OCI-LY3 (cell line): ENCODE results near the gene TRAPPC12.

Source experiments
- H2AFZ ChIP-seq: fragments of 200-600, 300-600 bp; shearing (Covaris generic); 2 replicates; pipeline ENCODE4 v1.6.0; 2014; ENCODE audit warnings: antibody characterized with exemption, low read depth, low read length
- H3K27ac ChIP-seq: fragments of 200-600, 300-600 bp; sonication (generic); 2 replicates; pipeline ENCODE4 v1.5.1; 2014; ENCODE audit warnings: mild to moderate bottlenecking, low read length, moderate library complexity, mixed read lengths
- H3K27me3 ChIP-seq: fragments of 200-600, 300-600 bp; sonication (generic); 2 replicates; pipeline ENCODE4 v1.6.1; 2014; ENCODE audit warnings: low read depth, low read length, mixed read lengths
- H3K36me3 ChIP-seq: fragments of 200-600, 300-600 bp; sonication (generic); replicated peaks from 2 replicates; pipeline ENCODE3; 2014; ENCODE audit warnings: low read depth, low read length, mixed read lengths
- H3K4me1 ChIP-seq: fragments of 300-600, 200-600 bp; sonication (generic); 2 replicates; pipeline ENCODE4 v1.6.1; 2014; ENCODE audit warnings: low read length, mixed read lengths
- H3K4me2 ChIP-seq: fragments of 200-600, 300-600 bp; sonication (generic); 2 replicates; pipeline ENCODE4 v1.6.1; 2014; ENCODE audit warnings: low read length, mixed read lengths
- H3K4me3 ChIP-seq: fragments of 300-600, 200-600 bp; sonication (generic); 2 replicates; pipeline ENCODE4 v1.5.1; 2014; ENCODE audit warnings: antibody characterized with exemption, mild to moderate bottlenecking, low read length, moderate library complexity
- H3K79me2 ChIP-seq: fragments of 300-600, 200-600 bp; shearing (Covaris generic); 2 replicates; pipeline ENCODE4 v1.6.1; 2014; ENCODE audit warnings: mild to moderate bottlenecking, low read length, mixed read lengths
- H3K9ac ChIP-seq: fragments of 300-600, 200-600 bp; shearing (Covaris generic); 2 replicates; pipeline ENCODE4 v1.6.0; 2014; ENCODE audit warnings: mild to moderate bottlenecking, low read length, moderate library complexity
- H3K9me3 ChIP-seq: fragments of 200-600, 300-600 bp; shearing (Covaris generic); 2 replicates; pipeline ENCODE4 v1.6.1; 2014; ENCODE audit warnings: low read length, mixed read lengths; ENCODE audit not compliant: insufficient read depth
- H4K20me1 ChIP-seq: fragments of 200-600, 300-600 bp; sonication (generic); 2 replicates; pipeline ENCODE4 v1.6.1; 2016; ENCODE audit warnings: low read length, mixed read lengths; ENCODE audit not compliant: insufficient read depth
- CTCF ChIP-seq: fragments of 200-600, 300-600 bp; sonication (generic); IDR thresholded peaks from 2 replicates; pipeline ENCODE4 v1.5.1; 2014; ENCODE audit warnings: antibody characterized with exemption, low read length, low read depth
- EZH2phosphoT487 ChIP-seq: fragments of 200-600 bp; shearing (Covaris generic); IDR thresholded peaks from 2 replicates; pipeline ENCODE4 v1.6.1; 2018; ENCODE audit warnings: antibody characterized with exemption, mixed run types, low read depth

Gene TRAPPC12

DNA sequence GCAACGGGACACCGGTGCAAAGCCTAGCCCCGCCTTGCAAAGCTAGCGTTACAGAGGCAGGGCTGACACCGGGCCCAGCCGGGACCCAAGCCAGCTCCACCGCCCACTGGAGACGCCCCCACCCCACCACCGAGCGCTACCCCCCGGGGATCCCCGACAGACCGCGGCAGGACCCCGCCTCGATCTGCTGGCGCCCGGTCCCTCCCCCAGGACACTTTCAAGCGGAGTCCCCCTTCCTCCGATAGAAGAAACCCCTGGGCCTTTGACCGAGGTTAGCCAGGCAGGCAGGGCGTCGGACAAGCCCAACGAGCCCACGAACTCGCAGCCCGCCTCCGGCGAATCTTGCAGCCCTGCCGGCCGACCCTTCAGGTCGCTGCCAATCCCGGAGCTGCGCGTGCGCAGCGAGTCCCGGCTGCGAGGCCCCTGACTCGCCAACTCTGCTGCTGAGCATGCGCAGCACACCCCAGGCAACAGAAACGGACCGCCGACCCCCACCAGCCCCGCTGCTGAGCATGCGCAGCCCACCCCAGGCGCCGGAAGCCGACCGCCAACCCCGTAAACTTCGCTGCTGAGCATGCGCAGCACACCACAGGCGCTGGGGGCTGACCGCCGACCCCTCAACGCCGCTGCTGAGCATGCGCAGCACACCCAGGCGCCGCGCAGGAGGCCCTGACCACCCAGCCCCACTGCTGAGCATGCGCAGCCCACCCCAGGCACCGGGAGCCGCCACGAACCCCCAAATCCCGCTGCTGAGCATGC lies 139.2 kb downstream of the TRAPPC12 start:
- H3K4me3 ChIP-seq, result peak overlapping the region; percentile 95
- no peaks in the 10 kb centered on the region for H3K27me3 ChIP-seq
- TF ChIP-seq EZH2phosphoT487, result no peak
- no peak for TF ChIP-seq CTCF
- H2AFZ ChIP-seq, result peak overlapping the region; percentile 56; the same call in 1 of the 2 replicates
- peaks cover 15% of the 10 kb centered on the region for H3K36me3 ChIP-seq
- peaks cover 14% of the 10 kb centered on the region for H3K4me1 ChIP-seq
- H3K9ac ChIP-seq, result peak overlapping the region; percentile 94
- H3K27ac ChIP-seq, result peak overlapping the region; percentile 88
- peaks cover 49% of the 10 kb centered on the region for H3K79me2 ChIP-seq
- no peaks in the 10 kb centered on the region for H3K9me3 ChIP-seq
- H4K20me1 ChIP-seq, result peaks cover 6% of the 10 kb centered on the region
- peak overlapping the region; percentile 99 for H3K4me2 ChIP-seq

- H2AFZ ChIP-seq, result peak within 1 kb of the TSS; percentile 56
These were observed 140.0 kb downstream of the TRAPPC12 start, which contains the start of gene ADI1 for GRCh38 chr2:3519255-3520205. TSS of gene ADI1 (minus strand) at chr2:3519531. CDS start at chr2:3519487, 44 bp downstream.

DNA sequence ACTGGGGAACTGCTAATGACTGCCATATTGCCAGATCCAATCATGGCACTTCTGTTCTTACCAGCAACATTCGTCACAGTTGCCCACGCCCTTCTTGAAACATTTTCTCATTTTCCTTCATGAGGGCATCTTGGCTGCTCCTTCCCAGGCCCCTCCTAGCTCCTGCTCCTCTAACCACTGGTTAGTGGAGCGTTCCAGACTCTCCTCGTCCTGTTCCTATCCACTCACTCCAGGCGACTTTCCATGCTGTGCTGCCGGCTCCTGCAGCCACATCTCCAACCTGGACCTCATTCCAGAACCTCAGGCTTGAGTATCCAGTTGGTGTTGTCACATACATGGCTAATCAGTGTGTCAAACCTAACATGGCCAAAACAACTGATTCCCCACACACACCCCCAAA lies 141.1 kb downstream of the TRAPPC12 start:
- Histone ChIP-seq H3K27ac (no peak overlapping the region), H2AFZ (no peak overlapping the region), H3K36me3 (peaks cover 15% of the 10 kb centered on the region), H3K79me2 (peaks cover 42% of the 10 kb centered on the region), H3K27me3 (no peaks in the 10 kb centered on the region), H3K4me3 (peak overlapping the region; percentile 82), H3K4me2 (peak overlapping the region; percentile 89), H4K20me1 (peaks cover 6% of the 10 kb centered on the region), H3K9me3 (no peaks in the 10 kb centered on the region), H3K4me1 (peaks cover 14% of the 10 kb centered on the region), H3K9ac (no peak overlapping the region)
- TF ChIP-seq EZH2phosphoT487 (no peak), CTCF (no peak)

More at GRCh38 chr2:3519255-3520205, 140.0 kb downstream of the TRAPPC12 start, which contains the start of gene ADI1:
- peak within 1 kb of the TSS; percentile 88 for H3K27ac ChIP-seq
- peaks cover 15% of the 10 kb centered on the region for H3K36me3 ChIP-seq
- peak within 1 kb of the TSS; percentile 99 for H3K4me2 ChIP-seq
- H3K27me3 ChIP-seq, result no peaks in the 10 kb centered on the region
- H3K9ac ChIP-seq, result peak within 1 kb of the TSS; percentile 94
- H3K9me3 ChIP-seq, result no peaks in the 10 kb centered on the region
- peaks cover 14% of the 10 kb centered on the region for H3K4me1 ChIP-seq
- TF ChIP-seq CTCF (no peak), EZH2phosphoT487 (no peak)
- H3K4me3 ChIP-seq, result peak within 1 kb of the TSS; percentile 95
- peaks cover 43% of the 10 kb centered on the region for H3K79me2 ChIP-seq
- peaks cover 6% of the 10 kb centered on the region for H4K20me1 ChIP-seq
